Endothelial cell of umbilical vein (primary cell): ENCODE measurements around the gene KIAA1217.

Experiments
- EZH2 ChIP-seq: IDR thresholded peaks from 2 replicates; pipeline ENCODE4 v1.6.1; 2012; ENCODE audit warnings: borderline replicate concordance, low read depth, mild to moderate bottlenecking, moderate library complexity, low read length, inconsistent platforms; ENCODE audit not compliant: severe bottlenecking
- GATA2 ChIP-seq: IDR thresholded peaks from 2 replicates; pipeline ENCODE4 v1.7.0; 2011; ENCODE audit warnings: low read depth, mild to moderate bottlenecking, moderate library complexity, mixed read lengths, low read length; ENCODE audit not compliant: insufficient read length, insufficient read depth
- JUN ChIP-seq: IDR thresholded peaks from 2 replicates; pipeline ENCODE4 v1.6.1; 2011; ENCODE audit warnings: borderline replicate concordance, low read depth; ENCODE audit not compliant: insufficient read length, insufficient read depth
- MYC ChIP-seq: IDR thresholded peaks from one replicate; pipeline ENCODE4 v1.6.1; 2011; ENCODE audit warnings: mild to moderate bottlenecking, low read depth, low read length
- POLR2A ChIP-seq: IDR thresholded peaks from 2 replicates; pipeline ENCODE4 v1.6.1; 2012; ENCODE audit warnings: low read depth, mild to moderate bottlenecking, control low read depth, low read length
- POLR2AphosphoS5 ChIP-seq: IDR thresholded peaks from 2 replicates; pipeline ENCODE4 v1.6.1; 2012; ENCODE audit warnings: low read depth, mild to moderate bottlenecking, control low read depth, low read length, moderate library complexity; ENCODE audit not compliant: insufficient read depth
- TF ChIP-seq, protein P1 (sequence below), 2 donors: IDR thresholded peaks; 1 replicate in 1 of 2; 2 replicates in 1 of 2; pipeline ENCODE4 v1.5.1; 2011; ENCODE audit warnings: low read length in 2 of 2, mild to moderate bottlenecking in 2 of 2, moderate library complexity in 2 of 2, control low read depth in 1 of 2, inconsistent platforms in 1 of 2, low read depth in 1 of 2; ENCODE audit not compliant: insufficient read depth in 1 of 2; ENCODE audit errors: extremely low read depth in 1 of 2
- TF ChIP-seq, protein P2 (sequence below): IDR thresholded peaks from 2 replicates; pipeline ENCODE4 v1.6.1; 2011; ENCODE audit not compliant: insufficient read depth, insufficient read length

- TF ChIP-seq, protein P1, sequence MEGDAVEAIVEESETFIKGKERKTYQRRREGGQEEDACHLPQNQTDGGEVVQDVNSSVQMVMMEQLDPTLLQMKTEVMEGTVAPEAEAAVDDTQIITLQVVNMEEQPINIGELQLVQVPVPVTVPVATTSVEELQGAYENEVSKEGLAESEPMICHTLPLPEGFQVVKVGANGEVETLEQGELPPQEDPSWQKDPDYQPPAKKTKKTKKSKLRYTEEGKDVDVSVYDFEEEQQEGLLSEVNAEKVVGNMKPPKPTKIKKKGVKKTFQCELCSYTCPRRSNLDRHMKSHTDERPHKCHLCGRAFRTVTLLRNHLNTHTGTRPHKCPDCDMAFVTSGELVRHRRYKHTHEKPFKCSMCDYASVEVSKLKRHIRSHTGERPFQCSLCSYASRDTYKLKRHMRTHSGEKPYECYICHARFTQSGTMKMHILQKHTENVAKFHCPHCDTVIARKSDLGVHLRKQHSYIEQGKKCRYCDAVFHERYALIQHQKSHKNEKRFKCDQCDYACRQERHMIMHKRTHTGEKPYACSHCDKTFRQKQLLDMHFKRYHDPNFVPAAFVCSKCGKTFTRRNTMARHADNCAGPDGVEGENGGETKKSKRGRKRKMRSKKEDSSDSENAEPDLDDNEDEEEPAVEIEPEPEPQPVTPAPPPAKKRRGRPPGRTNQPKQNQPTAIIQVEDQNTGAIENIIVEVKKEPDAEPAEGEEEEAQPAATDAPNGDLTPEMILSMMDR (IDR thresholded peaks at IDR 0.05; ENCODE audit: extremely low read depth in 1 of 2, insufficient read depth in 1 of 2, low read depth in 1 of 2, low read length in 2 of 2): no peak
- no peak for TF ChIP-seq MYC
- no peak for TF ChIP-seq POLR2AphosphoS5
- no peak for TF ChIP-seq POLR2A
- no peak for TF ChIP-seq JUN
- TF ChIP-seq EZH2: no peak
- TF ChIP-seq GATA2: no peak
- TF ChIP-seq, protein P2, sequence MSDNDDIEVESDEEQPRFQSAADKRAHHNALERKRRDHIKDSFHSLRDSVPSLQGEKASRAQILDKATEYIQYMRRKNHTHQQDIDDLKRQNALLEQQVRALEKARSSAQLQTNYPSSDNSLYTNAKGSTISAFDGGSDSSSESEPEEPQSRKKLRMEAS: no peak
Measured at GRCh38 chr10:24246365-24246764, 37.4 kb downstream of the KIAA1217 start.
